NK-92 (cell line): ENCODE measurements around the gene CPO.

Experiments
- DNase-seq: peaks from one replicate; lab custom pipeline; 2025; ENCODE audit not compliant: unreplicated experiment; lab: John Stamatoyannopoulos, UW

The CPO gene

GRCh38 chr2:206971805-206972204, 32.5 kb downstream of the CPO start:
- no peak for DNase-seq

- DNase-seq, result no peak
These were observed 35.2 kb downstream of the CPO start for GRCh38 chr2:206974551-206974950.

GRCh38 chr2:206978746-206979145, 39.4 kb downstream of the CPO start:
- no peak for DNase-seq

GRCh38 chr2:206979365-206979764, 40.0 kb downstream of the CPO start:
- DNase-seq, result no peak

- no peak for DNase-seq
These were observed 40.6 kb downstream of the CPO start for GRCh38 chr2:206979922-206980321.

GRCh38 chr2:206980413-206980812, 41.1 kb downstream of the CPO start:
- DNase-seq, result no peak

GRCh38 chr2:206981086-206981674, 41.9 kb downstream of the CPO start:
- DNase-seq, result no peak

- DNase-seq, result no peak
These were observed 42.5 kb downstream of the CPO start for GRCh38 chr2:206981739-206982340.

- DNase-seq, result no peak
These were observed 43.1 kb downstream of the CPO start for GRCh38 chr2:206982360-206982955.

GRCh38 chr2:206983161-206983859, 44.0 kb downstream of the CPO start:
- no peak for DNase-seq

- no peak for DNase-seq
These were observed 44.9 kb downstream of the CPO start for GRCh38 chr2:206984206-206984605.

- no peak for DNase-seq
These were observed 47.6 kb downstream of the CPO start for GRCh38 chr2:206986943-206987342.

- no peak for DNase-seq
These were observed 48.5 kb downstream of the CPO start for GRCh38 chr2:206987810-206988209.

GRCh38 chr2:206988884-206989283, 49.6 kb downstream of the CPO start:
- DNase-seq, result no peak

GRCh38 chr2:206989311-206989710, 50.0 kb downstream of the CPO start:
- no peak for DNase-seq

- no peak for DNase-seq
These were observed 51.0 kb downstream of the CPO start for GRCh38 chr2:206990360-206990759.

GRCh38 chr2:206991070-206991469, 51.8 kb downstream of the CPO start:
- no peak for DNase-seq

- no peak for DNase-seq
These were observed 54.1 kb downstream of the CPO start for GRCh38 chr2:206993396-206993911.

GRCh38 chr2:206993964-206994363, 54.6 kb downstream of the CPO start:
- DNase-seq, result no peak

GRCh38 chr2:206996556-206997065, 57.3 kb downstream of the CPO start:
- no peak for DNase-seq

- no peak for DNase-seq
These were observed 69.0 kb downstream of the CPO start for GRCh38 chr2:207008105-207008990.
